ENCODE data around the gene CUX1. TPM values are rescaled to one million over a fixed set of nuclear protein-coding genes. Genes with fewer than 3 reads are reported as not detected.

The CUX1 gene
- total RNA-seq, 1 experiment from 2014 or later = 64.3 TPM

DNA sequence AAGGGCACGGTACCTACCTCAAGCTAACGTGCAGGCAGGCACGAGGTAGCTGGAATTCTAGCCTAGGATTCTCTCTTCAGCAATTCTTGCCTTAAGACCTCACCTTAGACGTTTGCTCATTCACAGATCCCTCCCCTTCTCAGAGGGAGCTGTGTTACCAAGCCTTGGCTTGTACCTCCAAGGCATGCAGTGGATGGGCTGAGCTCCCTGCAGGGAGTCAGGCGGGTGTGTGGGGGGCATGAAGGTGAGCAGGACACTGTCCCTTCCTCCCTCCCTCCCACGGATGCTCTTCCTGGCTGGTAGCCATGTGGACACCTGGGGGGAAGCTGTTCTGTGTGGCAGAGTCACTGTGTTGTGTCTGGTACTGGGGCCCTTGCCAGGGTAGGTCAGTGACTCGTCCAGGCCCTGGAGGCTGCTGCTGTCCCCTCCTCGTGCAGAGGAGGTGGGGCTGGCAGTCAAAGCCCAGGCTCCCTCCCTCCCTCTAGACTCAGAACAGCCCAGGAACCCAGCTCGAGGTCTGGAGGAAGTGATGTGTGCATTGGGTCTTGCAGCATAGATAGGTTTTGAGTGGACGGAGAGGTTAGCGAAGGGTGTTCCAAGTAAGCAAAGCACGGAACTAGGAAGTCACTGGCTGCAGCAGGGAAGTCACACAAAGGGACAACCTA, 247.1 kb downstream of the CUX1 start (continued):
- TF ChIP-seq, protein P1, sequence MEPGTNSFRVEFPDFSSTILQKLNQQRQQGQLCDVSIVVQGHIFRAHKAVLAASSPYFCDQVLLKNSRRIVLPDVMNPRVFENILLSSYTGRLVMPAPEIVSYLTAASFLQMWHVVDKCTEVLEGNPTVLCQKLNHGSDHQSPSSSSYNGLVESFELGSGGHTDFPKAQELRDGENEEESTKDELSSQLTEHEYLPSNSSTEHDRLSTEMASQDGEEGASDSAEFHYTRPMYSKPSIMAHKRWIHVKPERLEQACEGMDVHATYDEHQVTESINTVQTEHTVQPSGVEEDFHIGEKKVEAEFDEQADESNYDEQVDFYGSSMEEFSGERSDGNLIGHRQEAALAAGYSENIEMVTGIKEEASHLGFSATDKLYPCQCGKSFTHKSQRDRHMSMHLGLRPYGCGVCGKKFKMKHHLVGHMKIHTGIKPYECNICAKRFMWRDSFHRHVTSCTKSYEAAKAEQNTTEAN (CRISPR knock-in tag; IDR thresholded peaks at IDR 0.05) = no peak

DNA sequence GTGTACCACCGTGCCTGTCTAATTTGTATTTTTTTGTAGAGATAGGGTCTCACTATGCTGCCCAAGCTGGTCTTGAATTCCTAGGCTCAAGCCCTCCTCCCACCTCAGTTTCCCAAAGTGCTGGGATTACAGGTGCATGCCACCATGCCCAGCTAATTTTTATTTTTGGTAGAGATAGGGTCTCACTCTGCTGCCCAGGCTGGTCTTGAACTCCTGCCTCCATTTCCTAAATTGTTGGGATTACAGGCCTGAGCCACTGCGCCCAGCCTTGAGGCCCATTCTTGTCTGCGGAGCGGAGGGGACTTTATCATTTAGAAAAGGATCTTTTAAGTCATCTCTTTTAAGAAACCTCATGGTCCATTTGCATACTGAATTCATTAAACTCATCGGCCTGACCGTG, 247.8 kb downstream of the CUX1 start:
- Mint-ChIP-seq H3K4me1 (peaks cover 52% of the 10 kb centered on the region), H3K27me3 (ENCODE audit: low read depth) (no peaks in the 10 kb centered on the region), H3K4me3 (no peak overlapping the region), H3K36me3 (peaks cover 3% of the 10 kb centered on the region), H3K9me3 (no peaks in the 10 kb centered on the region), H3K27ac (peak overlapping the region; percentile 80; the same call in 1 of the 2 replicates)
- no peak for ATAC-seq
- TF ChIP-seq ZNF121 (CRISPR knock-in tag; IDR thresholded peaks at IDR 0.05) (peak; percentile 74; the same call in 1 of the 2 replicates), RELA (CRISPR knock-in tag; IDR thresholded peaks at IDR 0.05; ENCODE audit: borderline replicate concordance) (no peak), NR3C1 (CRISPR knock-in tag; conservative IDR thresholded peaks at IDR 0.05; ENCODE audit: low read depth) (no peak)
- ChIA-PET CTCF (no interaction called here), POLR2A (no interaction called here)
- no peak for DNase-seq (ENCODE audit: low spot score)

DNA sequence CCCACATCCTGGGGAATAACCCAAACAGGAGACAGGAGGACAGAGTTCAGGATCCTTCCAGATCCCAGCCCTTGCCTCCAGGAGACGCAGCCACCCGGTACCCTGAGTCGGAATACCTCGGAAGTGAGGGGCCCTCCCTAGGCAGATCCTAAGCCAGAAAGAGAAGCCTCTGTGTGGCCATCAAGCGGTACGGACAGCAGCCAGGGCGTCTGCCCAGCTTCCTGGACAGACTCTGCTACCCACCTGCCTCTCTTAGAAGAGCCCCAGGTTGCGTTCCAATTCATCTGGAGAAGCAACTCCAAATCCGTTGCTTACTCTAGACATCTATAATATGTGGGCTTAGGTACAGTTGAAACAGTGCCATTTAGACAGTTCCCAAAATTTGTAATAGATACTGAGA, 249.1 kb downstream of the CUX1 start:
- ChIA-PET POLR2A (no interaction called here), CTCF (interaction anchor here (0.6 kb wide), 1 partner anchor 232 kb away, joined by 3 read pairs; no protein-coding TSS in a partner anchor)
- H3K4me3 Mint-ChIP-seq = no peak overlapping the region
- H3K27ac Mint-ChIP-seq = peak overlapping the region; percentile 67
- ATAC-seq (no peak), DNase-seq (ENCODE audit: low spot score) (no peak)
- H3K36me3 Mint-ChIP-seq = peaks cover 14% of the 10 kb centered on the region
- H3K9me3 Mint-ChIP-seq = peaks cover under 1% of the 10 kb centered on the region; the same call in 1 of the 2 replicates
- peaks cover 53% of the 10 kb centered on the region for H3K4me1 Mint-ChIP-seq
- no peaks in the 10 kb centered on the region for H3K27me3 Mint-ChIP-seq (ENCODE audit: low read depth)
- TF ChIP-seq NR3C1 (CRISPR knock-in tag; conservative IDR thresholded peaks at IDR 0.05; ENCODE audit: low read depth) = no peak
- TF ChIP-seq FOXP1 (CRISPR knock-in tag; IDR thresholded peaks at IDR 0.05; ENCODE audit: borderline replicate concordance) = no peak
- TF ChIP-seq IRF2 (CRISPR knock-in tag; IDR thresholded peaks at IDR 0.05; ENCODE audit: borderline replicate concordance, low read depth) = no peak
- TF ChIP-seq PRRX2 (CRISPR knock-in tag; IDR thresholded peaks at IDR 0.05) = no peak
- TF ChIP-seq ZNF317 (CRISPR knock-in tag; IDR thresholded peaks at IDR 0.05; ENCODE audit: borderline replicate concordance, low read depth) = no peak
- TF ChIP-seq, protein P2, sequence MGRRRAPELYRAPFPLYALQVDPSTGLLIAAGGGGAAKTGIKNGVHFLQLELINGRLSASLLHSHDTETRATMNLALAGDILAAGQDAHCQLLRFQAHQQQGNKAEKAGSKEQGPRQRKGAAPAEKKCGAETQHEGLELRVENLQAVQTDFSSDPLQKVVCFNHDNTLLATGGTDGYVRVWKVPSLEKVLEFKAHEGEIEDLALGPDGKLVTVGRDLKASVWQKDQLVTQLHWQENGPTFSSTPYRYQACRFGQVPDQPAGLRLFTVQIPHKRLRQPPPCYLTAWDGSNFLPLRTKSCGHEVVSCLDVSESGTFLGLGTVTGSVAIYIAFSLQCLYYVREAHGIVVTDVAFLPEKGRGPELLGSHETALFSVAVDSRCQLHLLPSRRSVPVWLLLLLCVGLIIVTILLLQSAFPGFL (CRISPR knock-in tag; IDR thresholded peaks at IDR 0.05; ENCODE audit: borderline replicate concordance) = no peak
- TF ChIP-seq MXD4 (CRISPR knock-in tag; IDR thresholded peaks at IDR 0.05; ENCODE audit: borderline replicate concordance) = no peak
- TF ChIP-seq, protein P3, sequence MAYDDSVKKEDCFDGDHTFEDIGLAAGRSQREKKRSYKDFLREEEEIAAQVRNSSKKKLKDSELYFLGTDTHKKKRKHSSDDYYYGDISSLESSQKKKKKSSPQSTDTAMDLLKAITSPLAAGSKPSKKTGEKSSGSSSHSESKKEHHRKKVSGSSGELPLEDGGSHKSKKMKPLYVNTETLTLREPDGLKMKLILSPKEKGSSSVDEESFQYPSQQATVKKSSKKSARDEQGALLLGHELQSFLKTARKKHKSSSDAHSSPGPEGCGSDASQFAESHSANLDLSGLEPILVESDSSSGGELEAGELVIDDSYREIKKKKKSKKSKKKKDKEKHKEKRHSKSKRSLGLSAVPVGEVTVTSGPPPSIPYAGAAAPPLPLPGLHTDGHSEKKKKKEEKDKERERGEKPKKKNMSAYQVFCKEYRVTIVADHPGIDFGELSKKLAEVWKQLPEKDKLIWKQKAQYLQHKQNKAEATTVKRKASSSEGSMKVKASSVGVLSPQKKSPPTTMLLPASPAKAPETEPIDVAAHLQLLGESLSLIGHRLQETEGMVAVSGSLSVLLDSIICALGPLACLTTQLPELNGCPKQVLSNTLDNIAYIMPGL (CRISPR knock-in tag; IDR thresholded peaks at IDR 0.05) = no peak
- TF ChIP-seq, protein P4, sequence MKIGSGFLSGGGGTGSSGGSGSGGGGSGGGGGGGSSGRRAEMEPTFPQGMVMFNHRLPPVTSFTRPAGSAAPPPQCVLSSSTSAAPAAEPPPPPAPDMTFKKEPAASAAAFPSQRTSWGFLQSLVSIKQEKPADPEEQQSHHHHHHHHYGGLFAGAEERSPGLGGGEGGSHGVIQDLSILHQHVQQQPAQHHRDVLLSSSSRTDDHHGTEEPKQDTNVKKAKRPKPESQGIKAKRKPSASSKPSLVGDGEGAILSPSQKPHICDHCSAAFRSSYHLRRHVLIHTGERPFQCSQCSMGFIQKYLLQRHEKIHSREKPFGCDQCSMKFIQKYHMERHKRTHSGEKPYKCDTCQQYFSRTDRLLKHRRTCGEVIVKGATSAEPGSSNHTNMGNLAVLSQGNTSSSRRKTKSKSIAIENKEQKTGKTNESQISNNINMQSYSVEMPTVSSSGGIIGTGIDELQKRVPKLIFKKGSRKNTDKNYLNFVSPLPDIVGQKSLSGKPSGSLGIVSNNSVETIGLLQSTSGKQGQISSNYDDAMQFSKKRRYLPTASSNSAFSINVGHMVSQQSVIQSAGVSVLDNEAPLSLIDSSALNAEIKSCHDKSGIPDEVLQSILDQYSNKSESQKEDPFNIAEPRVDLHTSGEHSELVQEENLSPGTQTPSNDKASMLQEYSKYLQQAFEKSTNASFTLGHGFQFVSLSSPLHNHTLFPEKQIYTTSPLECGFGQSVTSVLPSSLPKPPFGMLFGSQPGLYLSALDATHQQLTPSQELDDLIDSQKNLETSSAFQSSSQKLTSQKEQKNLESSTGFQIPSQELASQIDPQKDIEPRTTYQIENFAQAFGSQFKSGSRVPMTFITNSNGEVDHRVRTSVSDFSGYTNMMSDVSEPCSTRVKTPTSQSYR (CRISPR knock-in tag; IDR thresholded peaks at IDR 0.05) = no peak
- TF ChIP-seq NR2C2 (CRISPR knock-in tag; IDR thresholded peaks at IDR 0.05) = no peak
- TF ChIP-seq, protein P5, sequence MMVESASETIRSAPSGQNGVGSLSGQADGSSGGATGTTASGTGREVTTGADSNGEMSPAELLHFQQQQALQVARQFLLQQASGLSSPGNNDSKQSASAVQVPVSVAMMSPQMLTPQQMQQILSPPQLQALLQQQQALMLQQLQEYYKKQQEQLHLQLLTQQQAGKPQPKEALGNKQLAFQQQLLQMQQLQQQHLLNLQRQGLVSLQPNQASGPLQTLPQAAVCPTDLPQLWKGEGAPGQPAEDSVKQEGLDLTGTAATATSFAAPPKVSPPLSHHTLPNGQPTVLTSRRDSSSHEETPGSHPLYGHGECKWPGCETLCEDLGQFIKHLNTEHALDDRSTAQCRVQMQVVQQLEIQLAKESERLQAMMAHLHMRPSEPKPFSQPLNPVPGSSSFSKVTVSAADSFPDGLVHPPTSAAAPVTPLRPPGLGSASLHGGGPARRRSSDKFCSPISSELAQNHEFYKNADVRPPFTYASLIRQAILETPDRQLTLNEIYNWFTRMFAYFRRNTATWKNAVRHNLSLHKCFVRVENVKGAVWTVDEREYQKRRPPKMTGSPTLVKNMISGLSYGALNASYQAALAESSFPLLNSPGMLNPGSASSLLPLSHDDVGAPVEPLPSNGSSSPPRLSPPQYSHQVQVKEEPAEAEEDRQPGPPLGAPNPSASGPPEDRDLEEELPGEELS (CRISPR knock-in tag; IDR thresholded peaks at IDR 0.05) = no peak
- TF ChIP-seq GABPB1 (CRISPR knock-in tag; IDR thresholded peaks at IDR 0.05) = no peak
- TF ChIP-seq, protein P6, sequence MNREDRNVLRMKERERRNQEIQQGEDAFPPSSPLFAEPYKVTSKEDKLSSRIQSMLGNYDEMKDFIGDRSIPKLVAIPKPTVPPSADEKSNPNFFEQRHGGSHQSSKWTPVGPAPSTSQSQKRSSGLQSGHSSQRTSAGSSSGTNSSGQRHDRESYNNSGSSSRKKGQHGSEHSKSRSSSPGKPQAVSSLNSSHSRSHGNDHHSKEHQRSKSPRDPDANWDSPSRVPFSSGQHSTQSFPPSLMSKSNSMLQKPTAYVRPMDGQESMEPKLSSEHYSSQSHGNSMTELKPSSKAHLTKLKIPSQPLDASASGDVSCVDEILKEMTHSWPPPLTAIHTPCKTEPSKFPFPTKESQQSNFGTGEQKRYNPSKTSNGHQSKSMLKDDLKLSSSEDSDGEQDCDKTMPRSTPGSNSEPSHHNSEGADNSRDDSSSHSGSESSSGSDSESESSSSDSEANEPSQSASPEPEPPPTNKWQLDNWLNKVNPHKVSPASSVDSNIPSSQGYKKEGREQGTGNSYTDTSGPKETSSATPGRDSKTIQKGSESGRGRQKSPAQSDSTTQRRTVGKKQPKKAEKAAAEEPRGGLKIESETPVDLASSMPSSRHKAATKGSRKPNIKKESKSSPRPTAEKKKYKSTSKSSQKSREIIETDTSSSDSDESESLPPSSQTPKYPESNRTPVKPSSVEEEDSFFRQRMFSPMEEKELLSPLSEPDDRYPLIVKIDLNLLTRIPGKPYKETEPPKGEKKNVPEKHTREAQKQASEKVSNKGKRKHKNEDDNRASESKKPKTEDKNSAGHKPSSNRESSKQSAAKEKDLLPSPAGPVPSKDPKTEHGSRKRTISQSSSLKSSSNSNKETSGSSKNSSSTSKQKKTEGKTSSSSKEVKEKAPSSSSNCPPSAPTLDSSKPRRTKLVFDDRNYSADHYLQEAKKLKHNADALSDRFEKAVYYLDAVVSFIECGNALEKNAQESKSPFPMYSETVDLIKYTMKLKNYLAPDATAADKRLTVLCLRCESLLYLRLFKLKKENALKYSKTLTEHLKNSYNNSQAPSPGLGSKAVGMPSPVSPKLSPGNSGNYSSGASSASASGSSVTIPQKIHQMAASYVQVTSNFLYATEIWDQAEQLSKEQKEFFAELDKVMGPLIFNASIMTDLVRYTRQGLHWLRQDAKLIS (CRISPR knock-in tag; IDR thresholded peaks at IDR 0.05; ENCODE audit: borderline replicate concordance) = no peak
- no peak for TF ChIP-seq EMX1 (CRISPR knock-in tag; IDR thresholded peaks at IDR 0.05)
- no peak for TF ChIP-seq NFYB (CRISPR knock-in tag; conservative IDR thresholded peaks at IDR 0.05; ENCODE audit: low read depth)
- no peak for TF ChIP-seq NFATC4 (CRISPR knock-in tag; IDR thresholded peaks at IDR 0.05)
- no peak for TF ChIP-seq ELF4 (CRISPR knock-in tag; IDR thresholded peaks at IDR 0.05; ENCODE audit: low read depth)
